ENCODE measurements around the gene TANC1. TPM values are rescaled to one million over a fixed set of nuclear protein-coding genes. Genes with fewer than 3 reads are reported as not detected.

TANC1 gene
- total RNA-seq, 2 donors from 2014 or later: 2.9 to 9.5 TPM

GRCh38 chr2:159252905-159253304 lies 284.5 kb downstream of the TANC1 start:
- no peak overlapping the region for H3K27ac Mint-ChIP-seq
- H3K27me3 ChIP-seq (ENCODE audit: control insufficient read depth, insufficient read depth, low read length, poor library complexity, severe bottlenecking): no peaks in the 10 kb centered on the region
- no peaks in the 10 kb centered on the region for H3K9me3 ChIP-seq (ENCODE audit: control insufficient read depth, low read length)
- H3K27me3 Mint-ChIP-seq (ENCODE audit: insufficient read depth): no peaks in the 10 kb centered on the region
- no peak for DNase-seq
- H3K4me1 Mint-ChIP-seq: no peaks in the 10 kb centered on the region
- no peak overlapping the region for H3K27ac ChIP-seq (ENCODE audit: low read depth, low read length)
- 88% methylated on average over 2 of the region's 4 CpGs; no CpG with 5 or more reads in 1 of the 2 experiments for WGBS, 2 experiments (ENCODE audit: insufficient coverage in 1 of 2, insufficient read length in 1 of 2)
- no peaks in the 10 kb centered on the region for H3K4me1 ChIP-seq (ENCODE audit: control insufficient read depth, insufficient read depth, low read length)
- peaks cover 30% of the 10 kb centered on the region for H3K36me3 Mint-ChIP-seq (ENCODE audit: low read depth)
- no peaks in the 10 kb centered on the region for H3K9me3 Mint-ChIP-seq
- H3K36me3 ChIP-seq (ENCODE audit: control insufficient read depth, insufficient read depth, low read length): peaks cover 7% of the 10 kb centered on the region
- H3K9ac ChIP-seq (ENCODE audit: extremely low read depth, low read length, poor library complexity, severe bottlenecking): no peak overlapping the region
- TF ChIP-seq CTCF (conservative IDR thresholded peaks at IDR 0.05): no peak
- no peak overlapping the region for H3K4me3 Mint-ChIP-seq
- H3K4me3 ChIP-seq (ENCODE audit: low read length): no peak overlapping the region

DNA sequence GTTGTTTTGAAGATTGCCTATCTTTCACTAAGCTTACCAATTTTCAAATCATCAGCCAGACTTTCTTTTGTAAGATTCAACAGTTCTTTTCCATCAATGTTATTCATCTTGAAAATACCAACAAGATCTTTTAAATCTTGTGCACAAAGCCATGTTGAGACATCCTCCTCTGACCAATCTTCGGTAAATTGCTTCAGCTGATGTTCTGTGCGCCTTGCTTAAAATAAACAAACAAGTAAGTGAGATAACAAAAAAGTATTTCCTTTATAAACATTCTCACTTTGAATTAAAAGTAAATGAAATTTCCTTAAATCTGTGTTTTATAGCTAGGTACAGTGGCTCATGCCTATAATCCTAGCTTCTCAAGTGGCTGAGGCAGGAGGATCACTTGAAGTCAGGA lies 287.7 kb downstream of the TANC1 start:
- no peak overlapping the region for H3K27ac Mint-ChIP-seq
- no peaks in the 10 kb centered on the region for H3K9me3 Mint-ChIP-seq
- TF ChIP-seq CTCF (conservative IDR thresholded peaks at IDR 0.05): no peak
- Histone ChIP-seq H3K27me3 (ENCODE audit: control insufficient read depth, insufficient read depth, low read length, poor library complexity, severe bottlenecking) (no peaks in the 10 kb centered on the region), H3K9me3 (ENCODE audit: control insufficient read depth, low read length) (no peaks in the 10 kb centered on the region), H3K4me3 (ENCODE audit: low read length) (no peak overlapping the region), H3K36me3 (ENCODE audit: control insufficient read depth, insufficient read depth, low read length) (peaks cover 7% of the 10 kb centered on the region), H3K27ac (ENCODE audit: low read depth, low read length) (no peak overlapping the region), H3K4me1 (ENCODE audit: control insufficient read depth, insufficient read depth, low read length) (no peaks in the 10 kb centered on the region), H3K9ac (ENCODE audit: extremely low read depth, low read length, poor library complexity, severe bottlenecking) (no peak overlapping the region)
- H3K36me3 Mint-ChIP-seq (ENCODE audit: low read depth): peaks cover 20% of the 10 kb centered on the region
- no peaks in the 10 kb centered on the region for H3K27me3 Mint-ChIP-seq (ENCODE audit: insufficient read depth)
- DNase-seq: no peak
- no peaks in the 10 kb centered on the region for H3K4me1 Mint-ChIP-seq
- no peak overlapping the region for H3K4me3 Mint-ChIP-seq
- WGBS, 2 experiments (ENCODE audit: insufficient coverage in 1 of 2, insufficient read length in 1 of 2): 86% methylated on average over 2 of the region's 2 CpGs; no CpG with 5 or more reads in 1 of the 2 experiments

DNA sequence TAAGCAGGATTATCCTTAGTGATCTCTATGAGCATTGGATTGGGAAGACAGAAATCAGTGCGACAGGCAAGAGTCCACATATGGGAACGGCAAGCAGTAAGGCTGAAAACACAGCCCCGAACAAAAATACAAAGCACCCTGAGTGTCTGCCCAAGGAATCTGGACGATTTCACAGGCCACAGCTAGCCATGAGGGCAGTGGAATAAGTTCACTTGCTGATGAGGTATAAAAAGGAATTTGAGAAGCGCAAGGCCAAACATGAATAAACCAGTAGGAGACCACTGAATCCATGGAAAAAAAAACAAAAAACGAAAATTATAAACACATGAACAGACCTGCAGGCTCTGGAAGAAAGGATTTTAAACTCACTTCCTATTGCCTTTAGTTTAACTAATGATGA lies 293.8 kb downstream of the TANC1 start:
- no peak for DNase-seq
- Mint-ChIP-seq H3K27ac (no peak overlapping the region), H3K36me3 (ENCODE audit: low read depth) (peaks cover 8% of the 10 kb centered on the region), H3K27me3 (ENCODE audit: insufficient read depth) (no peaks in the 10 kb centered on the region), H3K4me3 (no peak overlapping the region), H3K4me1 (no peaks in the 10 kb centered on the region), H3K9me3 (no peaks in the 10 kb centered on the region)
- Histone ChIP-seq H3K36me3 (ENCODE audit: control insufficient read depth, insufficient read depth, low read length) (no peaks in the 10 kb centered on the region), H3K9me3 (ENCODE audit: control insufficient read depth, low read length) (no peaks in the 10 kb centered on the region), H3K4me1 (ENCODE audit: control insufficient read depth, insufficient read depth, low read length) (no peaks in the 10 kb centered on the region), H3K27me3 (ENCODE audit: control insufficient read depth, insufficient read depth, low read length, poor library complexity, severe bottlenecking) (no peaks in the 10 kb centered on the region), H3K9ac (ENCODE audit: extremely low read depth, low read length, poor library complexity, severe bottlenecking) (no peak overlapping the region), H3K4me3 (ENCODE audit: low read length) (no peak overlapping the region), H3K27ac (ENCODE audit: low read depth, low read length) (no peak overlapping the region)
- no peak for TF ChIP-seq CTCF (conservative IDR thresholded peaks at IDR 0.05)
- WGBS, 2 experiments (ENCODE audit: insufficient coverage in 1 of 2, insufficient read length in 1 of 2): 83 to 92% methylated on average over 4 to 6 of the region's 6 CpGs
